ENCODE data around the gene ODF2.

DNA sequence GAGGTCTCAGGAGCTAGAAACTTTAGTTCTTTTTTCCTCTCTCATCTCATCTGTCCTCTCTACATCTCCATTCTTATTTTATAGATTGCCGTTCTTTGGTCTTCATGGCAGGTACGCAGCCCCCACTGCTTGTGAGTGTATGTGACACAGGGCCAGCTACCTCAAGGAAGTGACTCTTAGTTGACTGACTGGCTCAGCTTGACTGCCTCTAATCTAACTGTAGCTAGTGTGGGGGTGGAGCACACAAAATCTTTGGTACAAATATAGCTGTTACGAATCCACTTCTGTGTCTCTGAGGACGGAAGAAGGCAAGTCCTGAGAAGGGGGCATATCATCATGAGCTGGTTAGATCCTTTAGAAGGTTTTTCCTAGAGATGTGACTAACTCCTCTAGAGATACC, 76.8 kb downstream of the ODF2 start:
- no peak for TF ChIP-seq POLR2A (IDR thresholded peaks at IDR 0.05)
- TF ChIP-seq, protein P1, sequence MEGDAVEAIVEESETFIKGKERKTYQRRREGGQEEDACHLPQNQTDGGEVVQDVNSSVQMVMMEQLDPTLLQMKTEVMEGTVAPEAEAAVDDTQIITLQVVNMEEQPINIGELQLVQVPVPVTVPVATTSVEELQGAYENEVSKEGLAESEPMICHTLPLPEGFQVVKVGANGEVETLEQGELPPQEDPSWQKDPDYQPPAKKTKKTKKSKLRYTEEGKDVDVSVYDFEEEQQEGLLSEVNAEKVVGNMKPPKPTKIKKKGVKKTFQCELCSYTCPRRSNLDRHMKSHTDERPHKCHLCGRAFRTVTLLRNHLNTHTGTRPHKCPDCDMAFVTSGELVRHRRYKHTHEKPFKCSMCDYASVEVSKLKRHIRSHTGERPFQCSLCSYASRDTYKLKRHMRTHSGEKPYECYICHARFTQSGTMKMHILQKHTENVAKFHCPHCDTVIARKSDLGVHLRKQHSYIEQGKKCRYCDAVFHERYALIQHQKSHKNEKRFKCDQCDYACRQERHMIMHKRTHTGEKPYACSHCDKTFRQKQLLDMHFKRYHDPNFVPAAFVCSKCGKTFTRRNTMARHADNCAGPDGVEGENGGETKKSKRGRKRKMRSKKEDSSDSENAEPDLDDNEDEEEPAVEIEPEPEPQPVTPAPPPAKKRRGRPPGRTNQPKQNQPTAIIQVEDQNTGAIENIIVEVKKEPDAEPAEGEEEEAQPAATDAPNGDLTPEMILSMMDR (IDR thresholded peaks at IDR 0.05): no peak

All from thyroid gland (tissue), 4 donors.